HEK293 (cell line): Measurements from ENCODE around the gene PCYT1A.

Experiments
- KLF10 ChIP-seq: fragments of 450-650 bp; IDR thresholded peaks from 2 replicates; pipeline ENCODE4 v1.5.1; 2018; ENCODE audit warnings: missing biosample characterization, mild to moderate bottlenecking, missing genetic modification characterization
- KLF7 ChIP-seq: fragments of 450-650 bp; formaldehyde crosslinking; IDR thresholded peaks from 2 replicates; pipeline ENCODE4 v1.5.1; 2016; ENCODE audit warnings: missing biosample characterization, missing genetic modification characterization, borderline replicate concordance
- MEIS1 ChIP-seq: sonication (generic); formaldehyde crosslinking; IDR thresholded peaks from 2 replicates; pipeline ENCODE4 v1.8.1; 2022; ENCODE audit warnings: missing genetic modification reagents, mild to moderate bottlenecking, borderline replicate concordance
- PATZ1 ChIP-seq: fragments of 450-650 bp; formaldehyde crosslinking; IDR thresholded peaks from 2 replicates; pipeline ENCODE4 v1.5.1; 2016; ENCODE audit warnings: missing biosample characterization, missing genetic modification characterization
- PRDM1 ChIP-seq: fragments of 450-650 bp; formaldehyde crosslinking; IDR thresholded peaks from 2 replicates; pipeline ENCODE4; 2016; ENCODE audit warnings: missing biosample characterization, missing genetic modification characterization
- PRDM4 ChIP-seq: fragments of 450-650 bp; formaldehyde crosslinking; IDR thresholded peaks from 2 replicates; pipeline ENCODE4 v1.5.1; 2017; ENCODE audit warnings: missing biosample characterization, missing genetic modification characterization
- REPIN1 ChIP-seq: fragments of 450-650 bp; formaldehyde crosslinking; IDR thresholded peaks from 2 replicates; pipeline ENCODE4 v1.5.1; 2017; ENCODE audit warnings: missing biosample characterization, missing genetic modification characterization, low read depth
- SP3 ChIP-seq: fragments of 450-650 bp; formaldehyde crosslinking; IDR thresholded peaks from 2 replicates; pipeline ENCODE4 v1.5.1; 2016; ENCODE audit warnings: missing biosample characterization, missing genetic modification characterization
- SP7 ChIP-seq: fragments of 450-650 bp; formaldehyde crosslinking; IDR thresholded peaks from 2 replicates; pipeline ENCODE4 v1.5.1; 2016; ENCODE audit warnings: missing biosample characterization, missing genetic modification characterization
- ZBTB20 ChIP-seq: fragments of 450-650 bp; formaldehyde crosslinking; IDR thresholded peaks from 2 replicates; pipeline ENCODE4 v1.5.1; 2016; ENCODE audit warnings: missing biosample characterization, missing genetic modification characterization
- ZEB2 ChIP-seq: fragments of 450-650 bp; formaldehyde crosslinking; IDR thresholded peaks from 2 replicates; pipeline ENCODE4 v1.5.1; 2016; ENCODE audit warnings: missing biosample characterization, missing genetic modification characterization
- ZNF132 ChIP-seq: fragments of 450-650 bp; formaldehyde crosslinking; IDR thresholded peaks from 2 replicates; pipeline ENCODE4 v1.5.1; 2017; ENCODE audit warnings: missing biosample characterization, missing genetic modification characterization, borderline replicate concordance
- ZNF16 ChIP-seq: fragments of 450-650 bp; formaldehyde crosslinking; IDR thresholded peaks from 2 replicates; pipeline ENCODE4 v1.5.1; 2016; ENCODE audit warnings: low read depth, missing biosample characterization, missing genetic modification characterization
- ZNF175 ChIP-seq: fragments of 450-650 bp; formaldehyde crosslinking; IDR thresholded peaks from 2 replicates; pipeline ENCODE4 v1.5.1; 2016; ENCODE audit warnings: missing biosample characterization, missing genetic modification characterization
- ZNF223 ChIP-seq: fragments of 450-650 bp; formaldehyde crosslinking; IDR thresholded peaks from 2 replicates; pipeline ENCODE4 v1.5.1; 2016; ENCODE audit warnings: missing biosample characterization, missing genetic modification characterization
- ZNF24 ChIP-seq: fragments of 450-650 bp; formaldehyde crosslinking; IDR thresholded peaks from 2 replicates; pipeline ENCODE4 v1.5.1; 2016; ENCODE audit warnings: missing biosample characterization, missing genetic modification characterization
- ZNF274 ChIP-seq, 2 experiments: fragments of 200-500 bp in 1 of 2; fragments of 450-650 bp in 1 of 2; sonication (Bioruptor generic) in 1 of 2; formaldehyde crosslinking in 1 of 2; IDR thresholded peaks; 2 replicates each; pipeline versions ENCODE4 v1.5.1 to v1.6.1; 2014 to 2016; ENCODE audit warnings: borderline replicate concordance in 1 of 2, inconsistent platforms in 1 of 2, low read length in 1 of 2, missing biosample characterization in 1 of 2, missing genetic modification characterization in 1 of 2
- ZNF426 ChIP-seq: fragments of 450-650 bp; formaldehyde crosslinking; IDR thresholded peaks from 2 replicates; pipeline ENCODE4 v1.5.1; 2017; ENCODE audit warnings: missing biosample characterization, missing genetic modification characterization, mild to moderate bottlenecking, inconsistent platforms, moderate library complexity
- ZNF501 ChIP-seq: fragments of 450-650 bp; formaldehyde crosslinking; IDR thresholded peaks from 2 replicates; pipeline ENCODE4 v1.5.1; 2016; ENCODE audit warnings: missing biosample characterization, missing genetic modification characterization
- ZNF521 ChIP-seq: fragments of 450-650 bp; formaldehyde crosslinking; IDR thresholded peaks from 2 replicates; pipeline ENCODE4 v1.5.1; 2017; ENCODE audit warnings: missing biosample characterization, mild to moderate bottlenecking, missing genetic modification characterization
- ZNF549 ChIP-seq: fragments of 450-650 bp; IDR thresholded peaks from 2 replicates; pipeline ENCODE4 v1.5.1; 2018; ENCODE audit warnings: missing biosample characterization, missing genetic modification characterization, mild to moderate bottlenecking, inconsistent platforms, moderate library complexity
- ZNF571 ChIP-seq: fragments of 450-650 bp; formaldehyde crosslinking; IDR thresholded peaks from 2 replicates; pipeline ENCODE4 v1.5.0; 2017; ENCODE audit warnings: missing biosample characterization, missing genetic modification characterization
- ZNF658 ChIP-seq: fragments of 450-650 bp; formaldehyde crosslinking; IDR thresholded peaks from 2 replicates; pipeline ENCODE4; 2016; ENCODE audit warnings: missing biosample characterization, missing genetic modification characterization
- ZNF664 ChIP-seq: fragments of 450-650 bp; formaldehyde crosslinking; IDR thresholded peaks from 2 replicates; pipeline ENCODE4 v1.5.1; 2016; ENCODE audit warnings: missing biosample characterization, missing genetic modification characterization
- ZNF701 ChIP-seq: fragments of 450-650 bp; formaldehyde crosslinking; IDR thresholded peaks from 2 replicates; pipeline ENCODE4 v1.5.1; 2016; ENCODE audit warnings: missing biosample characterization, missing genetic modification characterization
- ZNF747 ChIP-seq: fragments of 450-650 bp; formaldehyde crosslinking; IDR thresholded peaks from 2 replicates; pipeline ENCODE4 v1.5.1; 2016; ENCODE audit warnings: missing biosample characterization, missing genetic modification characterization
- ZSCAN30 ChIP-seq: fragments of 450-650 bp; IDR thresholded peaks from 2 replicates; pipeline ENCODE4 v1.5.1; 2018; ENCODE audit warnings: missing biosample characterization, mild to moderate bottlenecking, missing genetic modification characterization, moderate library complexity
- TF ChIP-seq, protein P1 (sequence below): fragments of 450-650 bp; formaldehyde crosslinking; optimal IDR thresholded peaks from 2 replicates; pipeline ENCODE3; 2016; ENCODE audit warnings: missing biosample characterization, mild to moderate bottlenecking, missing genetic modification characterization
- TF ChIP-seq, protein P2 (sequence below): fragments of 450-650 bp; formaldehyde crosslinking; IDR thresholded peaks from 2 replicates; pipeline ENCODE4 v1.5.1; 2016; ENCODE audit warnings: missing biosample characterization, missing genetic modification characterization
- TF ChIP-seq, protein P3 (sequence below): fragments of 450-650 bp; formaldehyde crosslinking; IDR thresholded peaks from 2 replicates; pipeline ENCODE4 v1.5.1; 2016; ENCODE audit warnings: missing biosample characterization, missing genetic modification characterization

PCYT1A gene

DNA sequence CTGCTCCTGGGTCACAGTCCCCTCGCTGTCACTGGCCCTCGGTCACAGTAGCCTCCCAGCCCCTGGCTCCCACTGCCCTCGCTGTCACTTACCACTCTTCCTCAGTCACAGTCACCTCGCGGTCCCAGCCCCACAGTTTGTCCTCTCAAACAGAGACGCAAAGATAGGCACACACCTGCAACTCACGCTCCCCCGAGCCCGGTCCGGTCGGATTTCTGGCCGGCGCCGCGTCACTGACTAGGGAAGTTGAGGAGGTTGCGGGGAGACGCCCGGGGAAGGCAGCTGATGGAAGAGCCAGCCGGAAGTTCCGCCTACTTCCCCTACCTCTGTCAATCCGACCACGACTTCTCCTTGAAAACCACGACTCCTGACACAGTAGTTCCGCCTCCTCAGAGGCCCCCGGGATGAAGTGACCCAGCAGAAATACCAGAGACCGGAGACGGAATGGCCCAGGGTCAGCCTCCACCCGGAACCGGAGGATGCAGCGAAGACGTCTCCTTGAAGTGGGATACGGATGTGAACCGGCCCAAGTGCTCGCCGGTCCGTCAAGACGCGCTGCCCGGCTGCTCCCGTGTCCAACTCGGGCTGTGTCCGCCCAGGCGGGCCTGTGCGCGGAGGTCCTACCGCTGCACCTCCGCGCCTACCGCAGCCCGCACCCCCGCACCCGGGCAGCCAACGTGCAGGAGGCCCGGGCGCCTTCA is at the start of gene PCYT1A (continued):
- TF ChIP-seq PRDM4 (tag by site-specific recombination) (peak; percentile 16; the same call in 1 of the 2 replicates), PRDM1 (0 out of 2 replicates have a peak, but pooled peaks have one; percentile 16), ZNF16 (tag by site-specific recombination) (no peak), SP3 (tag by site-specific recombination) (peak; percentile 58), ZEB2 (tag by site-specific recombination) (peak; percentile 90), ZNF501 (peak; percentile 83), ZBTB20 (tag by site-specific recombination) (peak; percentile 84; the same call in 1 of the 2 replicates), ZNF175 (tag by site-specific recombination) (no peak), ZNF132 (tag by site-specific recombination) (no peak), MEIS1 (CRISPR knock-in tag) (no peak), ZNF223 (tag by site-specific recombination) (no peak), ZNF571 (tag by site-specific recombination) (no peak), ZNF521 (tag by site-specific recombination) (no peak), ZNF747 (tag by site-specific recombination) (no peak), PATZ1 (tag by site-specific recombination) (peak; percentile 74), ZNF24 (peak; percentile 64), ZNF426 (tag by site-specific recombination) (no peak), SP7 (tag by site-specific recombination) (peak; percentile 85), ZSCAN30 (peak; percentile 82; the same call in 1 of the 2 replicates), ZNF274 (IDR thresholded peaks at IDR 0.05; ENCODE audit: low read length) (no peak), ZNF274 (tag by site-specific recombination; IDR thresholded peaks at IDR 0.05; ENCODE audit: borderline replicate concordance) (no peak), ZNF549 (no peak), ZNF664 (tag by site-specific recombination) (no peak), KLF10 (tag by site-specific recombination) (no peak), KLF7 (no peak; the same call in 1 of the 2 replicates), ZNF701 (tag by site-specific recombination) (no peak), REPIN1 (peak; percentile 55), ZNF658 (tag by site-specific recombination) (no peak)
- TF ChIP-seq, protein P1, sequence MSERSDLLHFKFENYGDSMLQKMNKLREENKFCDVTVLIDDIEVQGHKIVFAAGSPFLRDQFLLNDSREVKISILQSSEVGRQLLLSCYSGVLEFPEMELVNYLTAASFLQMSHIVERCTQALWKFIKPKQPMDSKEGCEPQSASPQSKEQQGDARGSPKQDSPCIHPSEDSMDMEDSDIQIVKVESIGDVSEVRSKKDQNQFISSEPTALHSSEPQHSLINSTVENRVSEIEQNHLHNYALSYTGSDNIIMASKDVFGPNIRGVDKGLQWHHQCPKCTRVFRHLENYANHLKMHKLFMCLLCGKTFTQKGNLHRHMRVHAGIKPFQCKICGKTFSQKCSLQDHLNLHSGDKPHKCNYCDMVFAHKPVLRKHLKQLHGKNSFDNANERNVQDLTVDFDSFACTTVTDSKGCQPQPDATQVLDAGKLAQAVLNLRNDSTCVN (tag by site-specific recombination): peak; percentile 82
- TF ChIP-seq, protein P2, sequence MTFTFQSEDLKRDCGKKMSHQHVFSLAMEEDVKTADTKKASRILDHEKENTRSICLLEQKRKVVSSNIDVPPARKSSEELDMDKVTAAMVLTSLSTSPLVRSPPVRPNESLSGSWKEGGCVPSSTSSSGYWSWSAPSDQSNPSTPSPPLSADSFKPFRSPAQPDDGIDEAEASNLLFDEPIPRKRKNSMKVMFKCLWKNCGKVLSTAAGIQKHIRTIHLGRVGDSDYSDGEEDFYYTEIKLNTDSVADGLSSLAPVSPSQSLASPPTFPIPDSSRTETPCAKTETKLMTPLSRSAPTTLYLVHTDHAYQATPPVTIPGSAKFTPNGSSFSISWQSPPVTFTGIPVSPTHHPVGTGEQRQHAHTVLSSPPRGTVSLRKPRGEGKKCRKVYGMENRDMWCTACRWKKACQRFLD: no peak
- TF ChIP-seq, protein P3, sequence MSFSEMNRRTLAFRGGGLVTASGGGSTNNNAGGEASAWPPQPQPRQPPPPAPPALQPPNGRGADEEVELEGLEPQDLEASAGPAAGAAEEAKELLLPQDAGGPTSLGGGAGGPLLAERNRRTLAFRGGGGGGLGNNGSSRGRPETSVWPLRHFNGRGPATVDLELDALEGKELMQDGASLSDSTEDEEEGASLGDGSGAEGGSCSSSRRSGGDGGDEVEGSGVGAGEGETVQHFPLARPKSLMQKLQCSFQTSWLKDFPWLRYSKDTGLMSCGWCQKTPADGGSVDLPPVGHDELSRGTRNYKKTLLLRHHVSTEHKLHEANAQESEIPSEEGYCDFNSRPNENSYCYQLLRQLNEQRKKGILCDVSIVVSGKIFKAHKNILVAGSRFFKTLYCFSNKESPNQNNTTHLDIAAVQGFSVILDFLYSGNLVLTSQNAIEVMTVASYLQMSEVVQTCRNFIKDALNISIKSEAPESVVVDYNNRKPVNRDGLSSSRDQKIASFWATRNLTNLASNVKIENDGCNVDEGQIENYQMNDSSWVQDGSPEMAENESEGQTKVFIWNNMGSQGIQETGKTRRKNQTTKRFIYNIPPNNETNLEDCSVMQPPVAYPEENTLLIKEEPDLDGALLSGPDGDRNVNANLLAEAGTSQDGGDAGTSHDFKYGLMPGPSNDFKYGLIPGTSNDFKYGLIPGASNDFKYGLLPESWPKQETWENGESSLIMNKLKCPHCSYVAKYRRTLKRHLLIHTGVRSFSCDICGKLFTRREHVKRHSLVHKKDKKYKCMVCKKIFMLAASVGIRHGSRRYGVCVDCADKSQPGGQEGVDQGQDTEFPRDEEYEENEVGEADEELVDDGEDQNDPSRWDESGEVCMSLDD (tag by site-specific recombination): no peak; the same call in 1 of the 2 replicates
